Endothelial cell (in vitro differentiated cells): ENCODE measurements around the gene CTBS. TPM values are rescaled to one million over a fixed set of nuclear protein-coding genes. Genes with fewer than 3 reads are reported as not detected.

Source experiments
- DNase-seq: peaks from one replicate; pipeline ENCODE4 v3.0.0; 2021; ENCODE audit warnings: low spot score
- H3K27ac Mint-ChIP-seq: one replicate; pipeline ENCODE4 v1.8.0; 2021; ENCODE audit warnings: mixed read lengths, inconsistent platforms; ENCODE audit not compliant: unreplicated experiment
- H3K27me3 Mint-ChIP-seq: one replicate; pipeline ENCODE4 v1.8.0; 2021; ENCODE audit warnings: mild to moderate bottlenecking, moderate library complexity, mixed read lengths, inconsistent platforms; ENCODE audit not compliant: unreplicated experiment
- H3K36me3 Mint-ChIP-seq: one replicate; pipeline ENCODE4 v1.8.0; 2021; ENCODE audit warnings: mild to moderate bottlenecking, low read depth, mixed read lengths, inconsistent platforms; ENCODE audit not compliant: unreplicated experiment
- H3K4me1 Mint-ChIP-seq: one replicate; pipeline ENCODE4 v1.8.0; 2021; ENCODE audit warnings: mild to moderate bottlenecking, mixed read lengths, inconsistent platforms; ENCODE audit not compliant: unreplicated experiment
- H3K4me3 Mint-ChIP-seq: one replicate; pipeline ENCODE4 v1.8.0; 2021; ENCODE audit warnings: mild to moderate bottlenecking, mixed read lengths, inconsistent platforms; ENCODE audit not compliant: unreplicated experiment
- H3K9me3 Mint-ChIP-seq: one replicate; pipeline ENCODE4 v1.8.0; 2021; ENCODE audit warnings: mixed read lengths, inconsistent platforms; ENCODE audit not compliant: unreplicated experiment
- long read RNA-seq: library from polyadenylated mRNA; unstranded; transcript quantifications from one replicate; pipeline ENCODE4 v2.0.0, GENCODE V29; 2020; ENCODE audit not compliant: unreplicated experiment
- total RNA-seq: library from RNA; stranded (reverse); fragmentation: NEBNext Ultra II Directional; extraction: Animal tissue kit (Norgen Biotek cat#: 25700); gene quantifications from one replicate; pipeline ENCODE4 v1.2.1, GENCODE V29; 2021; ENCODE audit not compliant: unreplicated experiment
- TF ChIP-seq, protein P1 (sequence below): fragments of 200-600 bp; sonication (generic); IDR thresholded peaks from one replicate; pipeline ENCODE4 v1.5.0; 2021; ENCODE audit warnings: antibody characterized with exemption; ENCODE audit not compliant: unreplicated experiment

The CTBS gene, protein sequence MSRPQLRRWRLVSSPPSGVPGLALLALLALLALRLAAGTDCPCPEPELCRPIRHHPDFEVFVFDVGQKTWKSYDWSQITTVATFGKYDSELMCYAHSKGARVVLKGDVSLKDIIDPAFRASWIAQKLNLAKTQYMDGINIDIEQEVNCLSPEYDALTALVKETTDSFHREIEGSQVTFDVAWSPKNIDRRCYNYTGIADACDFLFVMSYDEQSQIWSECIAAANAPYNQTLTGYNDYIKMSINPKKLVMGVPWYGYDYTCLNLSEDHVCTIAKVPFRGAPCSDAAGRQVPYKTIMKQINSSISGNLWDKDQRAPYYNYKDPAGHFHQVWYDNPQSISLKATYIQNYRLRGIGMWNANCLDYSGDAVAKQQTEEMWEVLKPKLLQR
- total RNA-seq = 6.1 TPM
- long read RNA-seq, full-length matches to known transcripts = 3 of 7 reads
- long read RNA-seq, partial matches to known transcripts = 1 of 7 reads
- long read RNA-seq, other reads (novel, unspliced or antisense) = 3 of 7 reads

DNA sequence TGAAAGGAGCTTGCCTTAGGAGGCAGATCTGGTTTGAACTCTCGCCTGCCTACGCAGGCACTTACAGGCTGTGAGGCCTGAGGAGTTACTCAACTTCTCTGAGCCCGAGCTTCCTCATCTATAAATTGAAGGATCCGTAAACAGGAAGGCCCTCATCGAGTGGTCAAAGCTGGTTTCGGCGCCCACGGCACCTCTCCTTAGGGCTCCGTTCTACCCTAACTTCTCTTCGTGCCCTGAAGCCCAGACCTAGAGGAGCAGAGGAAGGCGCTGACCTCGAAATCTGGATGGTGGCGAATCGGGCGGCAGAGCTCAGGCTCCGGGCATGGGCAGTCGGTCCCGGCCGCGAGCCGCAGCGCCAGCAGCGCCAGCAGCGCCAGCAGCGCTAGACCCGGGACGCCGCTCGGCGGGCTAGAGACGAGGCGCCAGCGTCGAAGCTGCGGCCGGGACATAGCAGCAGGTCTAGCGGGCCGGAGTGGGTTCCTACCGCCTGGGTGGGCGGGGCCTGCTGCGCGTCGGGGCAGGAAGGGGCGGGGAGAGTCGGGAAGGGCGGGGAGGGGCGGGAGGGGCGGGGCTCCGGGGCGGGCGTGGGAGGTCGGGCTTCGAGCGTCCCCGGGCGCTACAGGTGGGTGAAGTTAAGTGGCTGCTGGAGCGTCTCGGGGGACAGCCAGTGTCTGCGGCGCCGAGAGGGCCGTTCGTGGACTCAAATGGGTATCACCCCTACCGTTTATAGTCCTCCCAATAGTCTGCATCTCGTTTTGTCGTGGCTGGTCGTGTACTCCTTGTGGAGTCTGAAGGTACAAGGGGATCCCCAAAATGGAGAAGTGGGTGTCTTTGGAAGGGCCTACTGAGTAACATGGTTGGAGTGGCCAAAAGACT is at the start of gene CTBS:
TSS of gene CTBS (minus strand) at position 474 of the 876 bp plus-strand sequence. CDS start at position 449, 25 bp downstream.
- Mint-ChIP-seq H3K9me3 (no peaks in the 10 kb centered on the region), H3K27me3 (peaks cover 3% of the 10 kb centered on the region), H3K4me1 (peaks cover 16% of the 10 kb centered on the region), H3K4me3 (peak within 1 kb of the TSS; percentile 91), H3K27ac (peak within 1 kb of the TSS; percentile 99), H3K36me3 (no peaks in the 10 kb centered on the region)
- peak; percentile 87 for DNase-seq
- TF ChIP-seq, protein P1, sequence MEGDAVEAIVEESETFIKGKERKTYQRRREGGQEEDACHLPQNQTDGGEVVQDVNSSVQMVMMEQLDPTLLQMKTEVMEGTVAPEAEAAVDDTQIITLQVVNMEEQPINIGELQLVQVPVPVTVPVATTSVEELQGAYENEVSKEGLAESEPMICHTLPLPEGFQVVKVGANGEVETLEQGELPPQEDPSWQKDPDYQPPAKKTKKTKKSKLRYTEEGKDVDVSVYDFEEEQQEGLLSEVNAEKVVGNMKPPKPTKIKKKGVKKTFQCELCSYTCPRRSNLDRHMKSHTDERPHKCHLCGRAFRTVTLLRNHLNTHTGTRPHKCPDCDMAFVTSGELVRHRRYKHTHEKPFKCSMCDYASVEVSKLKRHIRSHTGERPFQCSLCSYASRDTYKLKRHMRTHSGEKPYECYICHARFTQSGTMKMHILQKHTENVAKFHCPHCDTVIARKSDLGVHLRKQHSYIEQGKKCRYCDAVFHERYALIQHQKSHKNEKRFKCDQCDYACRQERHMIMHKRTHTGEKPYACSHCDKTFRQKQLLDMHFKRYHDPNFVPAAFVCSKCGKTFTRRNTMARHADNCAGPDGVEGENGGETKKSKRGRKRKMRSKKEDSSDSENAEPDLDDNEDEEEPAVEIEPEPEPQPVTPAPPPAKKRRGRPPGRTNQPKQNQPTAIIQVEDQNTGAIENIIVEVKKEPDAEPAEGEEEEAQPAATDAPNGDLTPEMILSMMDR = no peak

DNA sequence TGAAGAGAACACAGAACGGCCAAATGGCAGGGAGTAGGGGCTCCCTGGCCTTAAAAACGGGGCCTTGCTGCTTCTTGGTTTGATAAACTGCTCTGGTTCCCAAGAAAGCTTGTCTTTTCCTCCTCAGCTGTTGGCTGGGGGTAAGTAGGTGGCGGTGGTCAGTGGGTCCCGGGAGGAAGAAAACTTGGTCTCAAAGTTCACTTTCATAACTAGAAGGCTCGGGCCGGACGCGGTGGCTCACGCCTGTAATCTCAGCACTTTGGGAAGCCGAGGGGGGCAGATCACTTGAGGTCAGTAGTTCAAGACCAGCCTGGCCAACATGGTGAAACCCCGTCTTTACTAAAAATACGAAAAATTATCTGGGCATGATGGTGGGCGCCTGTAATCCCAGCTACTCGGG is 47.3 kb upstream of the CTBS start:
- peaks cover 11% of the 10 kb centered on the region for H3K4me1 Mint-ChIP-seq
- no peaks in the 10 kb centered on the region for H3K9me3 Mint-ChIP-seq
- no peak for DNase-seq
- H3K4me3 Mint-ChIP-seq = no peak overlapping the region
- TF ChIP-seq, protein P1 = no peak
- H3K27me3 Mint-ChIP-seq = peaks cover 6% of the 10 kb centered on the region
- H3K36me3 Mint-ChIP-seq = no peaks in the 10 kb centered on the region
- H3K27ac Mint-ChIP-seq = no peak overlapping the region

DNA sequence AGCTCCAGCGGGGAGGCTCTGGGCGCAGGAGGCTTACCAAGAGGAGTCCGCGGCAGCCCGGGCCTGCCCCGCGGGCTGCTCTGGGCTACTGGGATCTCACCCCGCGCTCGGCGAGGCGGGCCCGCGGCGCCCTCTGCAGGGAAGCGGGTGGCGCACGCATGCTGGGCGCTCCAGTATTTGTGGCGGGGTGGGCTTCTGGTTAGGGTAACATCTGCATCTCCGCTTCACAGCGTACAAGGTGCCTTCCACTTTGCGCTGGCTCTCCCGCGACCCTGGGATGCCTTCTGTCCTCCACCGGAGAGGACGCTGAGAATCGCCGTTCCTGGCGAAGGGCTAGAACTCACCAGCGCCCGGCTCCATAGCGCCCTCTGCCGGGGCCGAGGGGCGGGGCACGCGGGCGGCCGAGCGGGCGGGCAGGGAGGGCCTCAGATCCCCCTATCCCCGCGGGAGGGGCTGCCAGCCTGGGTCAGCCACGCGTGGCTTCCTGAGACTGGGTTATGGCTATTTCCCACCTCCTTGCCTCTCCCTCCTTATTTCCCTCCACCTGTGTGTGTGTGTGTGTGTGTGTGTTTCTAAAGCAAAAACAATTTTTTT is 46.6 kb upstream of the CTBS start:
- peak; percentile 95 for DNase-seq
- no peaks in the 10 kb centered on the region for H3K9me3 Mint-ChIP-seq
- H3K4me1 Mint-ChIP-seq = peaks cover 11% of the 10 kb centered on the region

DNA sequence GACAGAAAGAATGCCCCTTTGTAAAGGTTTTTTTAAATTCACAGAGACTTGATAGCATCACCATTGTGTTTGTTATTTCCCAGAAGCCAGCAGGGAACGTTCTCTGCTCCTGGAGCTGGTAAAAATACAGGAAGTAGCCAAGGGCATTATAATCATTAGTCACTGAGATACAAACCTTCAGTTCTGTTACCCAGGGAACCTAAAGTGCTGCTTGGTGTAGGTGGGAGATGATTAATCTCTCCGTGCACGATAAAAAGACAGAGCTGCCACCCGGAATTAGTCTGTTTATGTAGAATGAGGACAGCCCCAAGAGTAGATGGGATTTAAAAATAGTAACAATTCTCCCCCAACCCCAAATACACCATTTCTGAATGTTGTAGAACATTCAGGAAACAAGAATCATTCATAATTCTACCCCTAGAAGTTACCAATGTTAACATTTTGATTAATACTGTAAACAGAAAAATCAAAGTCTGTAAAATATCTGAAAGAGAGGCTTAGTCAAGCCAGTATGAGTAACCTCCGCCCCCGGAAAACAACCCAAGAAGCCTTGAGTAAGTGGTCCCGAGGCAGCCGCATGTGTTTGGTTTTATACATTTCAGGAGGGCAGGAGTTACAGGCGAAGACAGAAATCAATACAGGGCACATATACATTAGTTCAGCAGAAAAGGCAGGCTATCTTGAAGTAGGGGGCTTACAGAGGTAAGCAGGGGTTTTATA is 45.3 kb upstream of the CTBS start:
- Mint-ChIP-seq H3K4me1 (peaks cover 11% of the 10 kb centered on the region), H3K27me3 (peaks cover 6% of the 10 kb centered on the region), H3K9me3 (peaks cover 2% of the 10 kb centered on the region), H3K27ac (peak overlapping the region; percentile 76), H3K36me3 (no peaks in the 10 kb centered on the region), H3K4me3 (peak overlapping the region; percentile 14)
- no peak for DNase-seq
- TF ChIP-seq, protein P1 = no peak

More for the DNA sequence above, 46.6 kb upstream of the CTBS start:
- peaks cover 6% of the 10 kb centered on the region for H3K27me3 Mint-ChIP-seq
- H3K4me3 Mint-ChIP-seq = peak overlapping the region; percentile 86
- no peak overlapping the region for H3K27ac Mint-ChIP-seq
- TF ChIP-seq, protein P1 = peak; percentile 99
- no peaks in the 10 kb centered on the region for H3K36me3 Mint-ChIP-seq
